Measurements from ENCODE around the gene SMOC2.

The SMOC2 gene

DNA sequence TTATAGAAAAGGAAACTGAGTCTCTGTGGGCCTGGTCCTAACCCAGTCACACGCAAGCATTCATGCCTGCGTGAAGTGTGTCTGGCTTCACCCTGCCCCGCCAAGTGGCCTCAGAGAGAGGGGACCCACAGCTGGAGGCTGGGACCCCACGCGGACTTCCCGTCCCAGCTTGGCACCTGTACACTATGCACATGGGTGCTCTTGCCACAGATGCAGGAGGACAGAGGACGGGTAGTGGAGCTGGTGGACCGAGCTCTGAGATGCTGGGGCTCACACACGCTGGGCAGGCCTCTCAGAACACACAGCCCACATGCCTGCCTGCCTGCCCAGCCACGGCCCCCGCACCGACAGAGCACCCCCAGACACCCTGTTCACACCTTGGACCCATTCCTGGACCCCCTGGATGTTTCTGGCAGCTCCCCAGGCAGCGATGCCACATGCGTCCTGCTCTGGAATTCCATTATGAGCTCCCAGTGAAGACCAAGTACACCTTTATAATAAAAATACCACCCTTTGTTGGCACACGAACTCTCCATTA lies 24.9 kb upstream of the SMOC2 start:
- no peaks in the 10 kb centered on the region for H3K27me3 ChIP-seq (ENCODE audit: control insufficient read depth, insufficient read depth, low read length)
- no peaks in the 10 kb centered on the region for H3K36me3 ChIP-seq (ENCODE audit: control insufficient read depth, insufficient read depth, low read length)
- no peak overlapping the region for H3K27ac ChIP-seq (ENCODE audit: low read length)
- no peak for DNase-seq (ENCODE audit: low read depth, low spot score)
- no peak overlapping the region for H3K4me3 ChIP-seq (ENCODE audit: low read length)
- H3K9me3 ChIP-seq (ENCODE audit: control insufficient read depth, insufficient read depth, low read length), result no peaks in the 10 kb centered on the region
- H3K4me1 ChIP-seq (ENCODE audit: control insufficient read depth, insufficient read depth, low read length), result no peaks in the 10 kb centered on the region
- no CpG with 5 or more reads among the region's 15 CpGs for WGBS (ENCODE audit: insufficient coverage, insufficient read length)

GRCh38 chr6:168416531-168416930 lies 24.5 kb upstream of the SMOC2 start:
- DNase-seq (ENCODE audit: low read depth, low spot score), result no peak
- Histone ChIP-seq H3K4me1 (ENCODE audit: control insufficient read depth, insufficient read depth, low read length) (no peaks in the 10 kb centered on the region), H3K27me3 (ENCODE audit: control insufficient read depth, insufficient read depth, low read length) (no peaks in the 10 kb centered on the region), H3K9me3 (ENCODE audit: control insufficient read depth, insufficient read depth, low read length) (no peaks in the 10 kb centered on the region), H3K27ac (ENCODE audit: low read length) (no peak overlapping the region), H3K36me3 (ENCODE audit: control insufficient read depth, insufficient read depth, low read length) (no peaks in the 10 kb centered on the region), H3K4me3 (ENCODE audit: low read length) (no peak overlapping the region)
- WGBS (ENCODE audit: insufficient coverage, insufficient read length), result no CpG with 5 or more reads among the region's 15 CpGs

GRCh38 chr6:168417191-168417590 lies 23.8 kb upstream of the SMOC2 start:
- Histone ChIP-seq H3K4me1 (ENCODE audit: control insufficient read depth, insufficient read depth, low read length) (no peaks in the 10 kb centered on the region), H3K9me3 (ENCODE audit: control insufficient read depth, insufficient read depth, low read length) (no peaks in the 10 kb centered on the region), H3K27ac (ENCODE audit: low read length) (no peak overlapping the region), H3K36me3 (ENCODE audit: control insufficient read depth, insufficient read depth, low read length) (no peaks in the 10 kb centered on the region), H3K27me3 (ENCODE audit: control insufficient read depth, insufficient read depth, low read length) (no peaks in the 10 kb centered on the region), H3K4me3 (ENCODE audit: low read length) (no peak overlapping the region)
- no CpG with 5 or more reads among the region's 9 CpGs for WGBS (ENCODE audit: insufficient coverage, insufficient read length)
- no peak for DNase-seq (ENCODE audit: low read depth, low spot score)

DNA sequence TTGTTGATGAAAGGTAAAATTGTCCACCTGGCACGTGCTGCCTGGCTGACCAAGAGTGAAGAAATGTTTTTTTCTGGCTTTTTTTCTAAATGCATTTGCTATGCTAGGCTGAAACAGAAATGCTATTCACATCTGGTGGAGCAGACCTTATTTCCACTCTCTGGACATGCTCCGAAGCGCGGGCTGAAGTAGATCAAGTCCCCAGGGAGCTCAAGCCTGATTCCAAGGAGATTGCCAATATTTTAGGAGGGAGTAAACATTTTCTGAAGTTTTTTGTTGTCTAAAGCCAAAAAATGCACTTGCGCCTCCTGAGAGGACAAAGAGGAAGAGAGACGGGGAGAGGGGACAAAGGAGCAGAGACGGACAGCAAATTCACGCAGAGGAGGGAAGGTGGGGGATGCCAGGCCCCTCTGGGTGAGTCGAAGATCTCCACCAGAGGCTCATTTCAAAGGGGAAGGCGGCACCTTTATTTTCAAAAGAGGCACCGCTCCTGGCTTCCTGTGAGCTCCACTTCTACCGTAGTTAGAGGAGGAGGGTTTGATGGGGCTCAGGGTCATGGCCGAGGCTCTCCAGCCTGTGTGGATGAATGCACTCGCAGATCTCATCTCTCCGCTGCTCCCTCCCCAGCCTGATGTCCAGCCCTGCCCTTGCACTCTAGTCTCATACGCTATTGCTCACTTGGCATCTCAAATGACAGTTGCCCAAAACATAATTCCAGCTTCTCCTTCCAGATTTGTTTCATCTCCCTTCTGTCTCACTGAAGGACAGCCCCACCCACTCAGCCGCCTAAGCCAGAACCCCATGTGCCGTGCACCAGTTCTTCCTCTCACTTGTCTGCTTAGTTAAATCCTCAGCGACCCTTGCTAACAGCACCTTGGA lies 23.1 kb upstream of the SMOC2 start:
- no peak for DNase-seq (ENCODE audit: low read depth, low spot score)
- Histone ChIP-seq H3K36me3 (ENCODE audit: control insufficient read depth, insufficient read depth, low read length) (no peaks in the 10 kb centered on the region), H3K4me3 (ENCODE audit: low read length) (no peak overlapping the region), H3K9me3 (ENCODE audit: control insufficient read depth, insufficient read depth, low read length) (no peaks in the 10 kb centered on the region), H3K27me3 (ENCODE audit: control insufficient read depth, insufficient read depth, low read length) (no peaks in the 10 kb centered on the region), H3K4me1 (ENCODE audit: control insufficient read depth, insufficient read depth, low read length) (no peaks in the 10 kb centered on the region), H3K27ac (ENCODE audit: low read length) (no peak overlapping the region)
- WGBS (ENCODE audit: insufficient coverage, insufficient read length), result no CpG with 5 or more reads among the region's 19 CpGs

- Histone ChIP-seq H3K4me3 (ENCODE audit: low read length) (no peak overlapping the region), H3K4me1 (ENCODE audit: control insufficient read depth, insufficient read depth, low read length) (no peaks in the 10 kb centered on the region), H3K27ac (ENCODE audit: low read length) (no peak overlapping the region), H3K9me3 (ENCODE audit: control insufficient read depth, insufficient read depth, low read length) (no peaks in the 10 kb centered on the region), H3K36me3 (ENCODE audit: control insufficient read depth, insufficient read depth, low read length) (no peaks in the 10 kb centered on the region), H3K27me3 (ENCODE audit: control insufficient read depth, insufficient read depth, low read length) (no peaks in the 10 kb centered on the region)
- WGBS (ENCODE audit: insufficient coverage, insufficient read length), result no CpG with 5 or more reads among the region's 7 CpGs
- no peak for DNase-seq (ENCODE audit: low read depth, low spot score)
Measured at GRCh38 chr6:168418711-168419121, 22.3 kb upstream of the SMOC2 start.

DNA sequence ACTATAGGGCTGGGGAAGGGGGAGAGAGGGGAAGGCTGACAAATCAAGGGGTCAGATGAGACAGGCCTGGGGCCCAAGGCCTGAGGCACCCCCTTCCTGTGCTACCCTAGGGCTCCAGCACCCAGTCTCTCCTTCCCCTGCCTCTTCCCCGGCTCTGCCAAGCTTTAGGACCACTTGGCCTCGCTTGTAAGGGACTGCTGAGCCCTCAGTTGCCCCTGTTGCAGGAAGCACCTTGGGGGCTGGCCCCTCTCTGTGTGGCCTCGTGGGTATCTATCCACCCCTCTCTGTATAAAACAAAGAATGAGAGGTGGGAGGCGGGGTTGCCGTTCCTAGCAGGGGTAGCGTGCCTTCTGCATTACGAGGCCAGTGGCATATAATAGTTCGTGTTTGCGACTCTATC lies 21.4 kb upstream of the SMOC2 start:
- Histone ChIP-seq H3K4me1 (ENCODE audit: control insufficient read depth, insufficient read depth, low read length) (no peaks in the 10 kb centered on the region), H3K27me3 (ENCODE audit: control insufficient read depth, insufficient read depth, low read length) (no peaks in the 10 kb centered on the region), H3K36me3 (ENCODE audit: control insufficient read depth, insufficient read depth, low read length) (no peaks in the 10 kb centered on the region), H3K27ac (ENCODE audit: low read length) (no peak overlapping the region), H3K4me3 (ENCODE audit: low read length) (no peak overlapping the region), H3K9me3 (ENCODE audit: control insufficient read depth, insufficient read depth, low read length) (no peaks in the 10 kb centered on the region)
- DNase-seq (ENCODE audit: low read depth, low spot score), result no peak
- no CpG with 5 or more reads among the region's 9 CpGs for WGBS (ENCODE audit: insufficient coverage, insufficient read length)

- no CpG with 5 or more reads among the region's 9 CpGs for WGBS (ENCODE audit: insufficient coverage, insufficient read length)
- no peaks in the 10 kb centered on the region for H3K36me3 ChIP-seq (ENCODE audit: control insufficient read depth, insufficient read depth, low read length)
- H3K9me3 ChIP-seq (ENCODE audit: control insufficient read depth, insufficient read depth, low read length), result no peaks in the 10 kb centered on the region
- no peaks in the 10 kb centered on the region for H3K4me1 ChIP-seq (ENCODE audit: control insufficient read depth, insufficient read depth, low read length)
- H3K27me3 ChIP-seq (ENCODE audit: control insufficient read depth, insufficient read depth, low read length), result no peaks in the 10 kb centered on the region
- DNase-seq (ENCODE audit: low read depth, low spot score), result no peak
- H3K27ac ChIP-seq (ENCODE audit: low read length), result no peak overlapping the region
- no peak overlapping the region for H3K4me3 ChIP-seq (ENCODE audit: low read length)
Measured at GRCh38 chr6:168420084-168420483, 20.9 kb upstream of the SMOC2 start.

- no CpG with 5 or more reads among the region's 13 CpGs for WGBS (ENCODE audit: insufficient coverage, insufficient read length)
- no peak overlapping the region for H3K27ac ChIP-seq (ENCODE audit: low read length)
- DNase-seq (ENCODE audit: low read depth, low spot score), result no peak
- H3K9me3 ChIP-seq (ENCODE audit: control insufficient read depth, insufficient read depth, low read length), result no peaks in the 10 kb centered on the region
- no peak overlapping the region for H3K4me3 ChIP-seq (ENCODE audit: low read length)
- no peaks in the 10 kb centered on the region for H3K27me3 ChIP-seq (ENCODE audit: control insufficient read depth, insufficient read depth, low read length)
- no peaks in the 10 kb centered on the region for H3K36me3 ChIP-seq (ENCODE audit: control insufficient read depth, insufficient read depth, low read length)
- no peaks in the 10 kb centered on the region for H3K4me1 ChIP-seq (ENCODE audit: control insufficient read depth, insufficient read depth, low read length)
Measured at GRCh38 chr6:168420706-168421105, 20.3 kb upstream of the SMOC2 start.

- Histone ChIP-seq H3K36me3 (ENCODE audit: control insufficient read depth, insufficient read depth, low read length) (no peaks in the 10 kb centered on the region), H3K4me3 (ENCODE audit: low read length) (no peak overlapping the region), H3K27ac (ENCODE audit: low read length) (no peak overlapping the region), H3K4me1 (ENCODE audit: control insufficient read depth, insufficient read depth, low read length) (no peaks in the 10 kb centered on the region), H3K27me3 (ENCODE audit: control insufficient read depth, insufficient read depth, low read length) (no peaks in the 10 kb centered on the region), H3K9me3 (ENCODE audit: control insufficient read depth, insufficient read depth, low read length) (no peaks in the 10 kb centered on the region)
- WGBS (ENCODE audit: insufficient coverage, insufficient read length), result no CpG with 5 or more reads among the region's 8 CpGs
- DNase-seq (ENCODE audit: low read depth, low spot score), result no peak
Measured at GRCh38 chr6:168427184-168427583, 13.8 kb upstream of the SMOC2 start.

DNA sequence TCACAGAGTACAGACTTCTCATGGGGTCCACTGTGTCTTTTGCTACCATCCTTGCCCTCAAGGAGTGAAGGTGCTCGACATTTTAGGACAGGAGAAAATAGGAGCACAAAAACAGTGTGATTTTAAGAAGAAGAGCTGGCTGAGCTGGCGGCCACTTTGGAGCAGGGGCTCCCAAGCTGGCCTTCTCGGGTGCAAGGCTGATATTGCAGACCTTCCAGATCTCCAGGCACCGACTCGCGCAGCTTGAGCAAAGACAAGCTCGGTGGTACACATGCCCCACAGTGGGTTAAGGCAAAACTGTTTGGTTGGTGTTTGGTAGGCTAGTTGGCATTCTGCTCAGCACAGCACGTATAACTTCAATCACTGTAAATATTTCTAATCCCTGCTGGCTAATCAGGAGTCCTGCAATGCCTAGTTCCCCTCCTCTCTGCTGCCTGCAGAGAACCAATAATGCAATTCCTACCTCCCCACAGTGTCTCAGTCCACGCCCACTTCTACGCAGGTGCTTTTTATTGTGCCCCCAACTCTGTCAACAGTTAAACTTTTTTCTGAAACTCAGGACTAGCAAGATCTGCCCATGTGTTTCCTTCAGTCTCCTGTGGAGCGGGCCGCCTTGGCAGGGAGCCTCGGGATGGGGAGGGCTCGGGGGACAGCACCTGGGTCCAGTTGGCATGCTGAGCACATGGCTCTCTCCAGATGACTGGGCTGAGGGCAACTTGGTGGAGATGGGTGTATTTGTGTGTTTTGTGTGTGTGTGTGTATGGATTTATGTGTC lies 12.7 kb upstream of the SMOC2 start:
- Histone ChIP-seq H3K4me1 (ENCODE audit: control insufficient read depth, insufficient read depth, low read length) (no peaks in the 10 kb centered on the region), H3K27ac (ENCODE audit: low read length) (no peak overlapping the region), H3K4me3 (ENCODE audit: low read length) (no peak overlapping the region), H3K36me3 (ENCODE audit: control insufficient read depth, insufficient read depth, low read length) (no peaks in the 10 kb centered on the region), H3K27me3 (ENCODE audit: control insufficient read depth, insufficient read depth, low read length) (no peaks in the 10 kb centered on the region), H3K9me3 (ENCODE audit: control insufficient read depth, insufficient read depth, low read length) (no peaks in the 10 kb centered on the region)
- no CpG with 5 or more reads among the region's 14 CpGs for WGBS (ENCODE audit: insufficient coverage, insufficient read length)
- no peak for DNase-seq (ENCODE audit: low read depth, low spot score)
